ENCODE measurements around the gene CLDN9.

CLDN9 gene

GRCh38 chr16:3009568-3010390 is 2.9 kb upstream of the CLDN9 start:
- no peak for DNase-seq (ENCODE audit: low read depth)
- H3K4me3 ChIP-seq (ENCODE audit: low read depth, low read length): no peak overlapping the region
- TF ChIP-seq MYC (IDR thresholded peaks at IDR 0.05; ENCODE audit: low read depth, low read length) (no peak), MAX (IDR thresholded peaks at IDR 0.05; ENCODE audit: low read depth, low read length) (no peak), POLR2A (IDR thresholded peaks at IDR 0.05; ENCODE audit: extremely low read depth, insufficient read length) (no peak)
- TF ChIP-seq, protein P1, sequence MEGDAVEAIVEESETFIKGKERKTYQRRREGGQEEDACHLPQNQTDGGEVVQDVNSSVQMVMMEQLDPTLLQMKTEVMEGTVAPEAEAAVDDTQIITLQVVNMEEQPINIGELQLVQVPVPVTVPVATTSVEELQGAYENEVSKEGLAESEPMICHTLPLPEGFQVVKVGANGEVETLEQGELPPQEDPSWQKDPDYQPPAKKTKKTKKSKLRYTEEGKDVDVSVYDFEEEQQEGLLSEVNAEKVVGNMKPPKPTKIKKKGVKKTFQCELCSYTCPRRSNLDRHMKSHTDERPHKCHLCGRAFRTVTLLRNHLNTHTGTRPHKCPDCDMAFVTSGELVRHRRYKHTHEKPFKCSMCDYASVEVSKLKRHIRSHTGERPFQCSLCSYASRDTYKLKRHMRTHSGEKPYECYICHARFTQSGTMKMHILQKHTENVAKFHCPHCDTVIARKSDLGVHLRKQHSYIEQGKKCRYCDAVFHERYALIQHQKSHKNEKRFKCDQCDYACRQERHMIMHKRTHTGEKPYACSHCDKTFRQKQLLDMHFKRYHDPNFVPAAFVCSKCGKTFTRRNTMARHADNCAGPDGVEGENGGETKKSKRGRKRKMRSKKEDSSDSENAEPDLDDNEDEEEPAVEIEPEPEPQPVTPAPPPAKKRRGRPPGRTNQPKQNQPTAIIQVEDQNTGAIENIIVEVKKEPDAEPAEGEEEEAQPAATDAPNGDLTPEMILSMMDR (IDR thresholded peaks at IDR 0.05; ENCODE audit: low read depth, low read length): no peak

DNA sequence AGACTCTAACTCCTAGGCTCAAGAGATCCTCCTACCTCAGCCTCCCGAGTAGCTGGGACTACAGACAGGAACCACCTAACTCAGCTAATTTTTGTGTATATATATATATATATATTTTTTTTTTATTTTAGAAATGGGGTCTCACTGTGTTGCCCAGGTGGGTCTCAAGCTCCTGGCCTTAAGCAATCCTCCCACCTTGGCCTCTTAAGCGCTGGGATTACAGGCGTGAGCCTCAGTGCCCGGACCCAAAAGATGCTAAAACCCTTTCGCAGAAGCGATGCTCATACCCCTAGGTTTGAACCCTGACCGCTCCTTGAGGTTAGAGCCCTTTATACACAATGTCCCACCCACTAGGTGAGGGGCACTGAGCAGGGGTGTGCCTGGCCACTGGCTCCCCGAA is 2.2 kb upstream of the CLDN9 start:
- TF ChIP-seq, protein P1 (IDR thresholded peaks at IDR 0.05; ENCODE audit: low read depth, low read length): no peak
- TF ChIP-seq MYC (IDR thresholded peaks at IDR 0.05; ENCODE audit: low read depth, low read length) (no peak), MAX (IDR thresholded peaks at IDR 0.05; ENCODE audit: low read depth, low read length) (no peak), POLR2A (IDR thresholded peaks at IDR 0.05; ENCODE audit: extremely low read depth, insufficient read length) (no peak)
- no peak overlapping the region for H3K4me3 ChIP-seq (ENCODE audit: low read depth, low read length)
- DNase-seq (ENCODE audit: low read depth): no peak

- DNase-seq (ENCODE audit: low read depth): no peak
- TF ChIP-seq POLR2A (IDR thresholded peaks at IDR 0.05; ENCODE audit: extremely low read depth, insufficient read length) (no peak), MAX (IDR thresholded peaks at IDR 0.05; ENCODE audit: low read depth, low read length) (no peak), MYC (IDR thresholded peaks at IDR 0.05; ENCODE audit: low read depth, low read length) (no peak)
- TF ChIP-seq, protein P1 (IDR thresholded peaks at IDR 0.05; ENCODE audit: low read depth, low read length): no peak
- no peak overlapping the region for H3K4me3 ChIP-seq (ENCODE audit: low read depth, low read length)
These were observed 477 bp upstream of the CLDN9 start for GRCh38 chr16:3012246-3012645.

DNA sequence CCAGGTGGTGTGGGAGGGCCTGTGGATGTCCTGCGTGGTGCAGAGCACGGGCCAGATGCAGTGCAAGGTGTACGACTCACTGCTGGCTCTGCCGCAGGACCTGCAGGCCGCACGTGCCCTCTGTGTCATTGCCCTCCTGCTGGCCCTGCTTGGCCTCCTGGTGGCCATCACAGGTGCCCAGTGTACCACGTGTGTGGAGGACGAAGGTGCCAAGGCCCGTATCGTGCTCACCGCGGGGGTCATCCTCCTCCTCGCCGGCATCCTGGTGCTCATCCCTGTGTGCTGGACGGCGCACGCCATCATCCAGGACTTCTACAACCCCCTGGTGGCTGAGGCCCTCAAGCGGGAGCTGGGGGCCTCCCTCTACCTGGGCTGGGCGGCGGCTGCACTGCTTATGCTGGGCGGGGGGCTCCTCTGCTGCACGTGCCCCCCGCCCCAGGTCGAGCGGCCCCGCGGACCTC is 798 bp downstream of the CLDN9 start:
- no peak for DNase-seq (ENCODE audit: low read depth)
- no peak overlapping the region for H3K4me3 ChIP-seq (ENCODE audit: low read depth, low read length)
- no peak for TF ChIP-seq MYC (IDR thresholded peaks at IDR 0.05; ENCODE audit: low read depth, low read length)
- TF ChIP-seq POLR2A (IDR thresholded peaks at IDR 0.05; ENCODE audit: extremely low read depth, insufficient read length): no peak
- no peak for TF ChIP-seq MAX (IDR thresholded peaks at IDR 0.05; ENCODE audit: low read depth, low read length)
- TF ChIP-seq, protein P1 (IDR thresholded peaks at IDR 0.05; ENCODE audit: low read depth, low read length): no peak

DNA sequence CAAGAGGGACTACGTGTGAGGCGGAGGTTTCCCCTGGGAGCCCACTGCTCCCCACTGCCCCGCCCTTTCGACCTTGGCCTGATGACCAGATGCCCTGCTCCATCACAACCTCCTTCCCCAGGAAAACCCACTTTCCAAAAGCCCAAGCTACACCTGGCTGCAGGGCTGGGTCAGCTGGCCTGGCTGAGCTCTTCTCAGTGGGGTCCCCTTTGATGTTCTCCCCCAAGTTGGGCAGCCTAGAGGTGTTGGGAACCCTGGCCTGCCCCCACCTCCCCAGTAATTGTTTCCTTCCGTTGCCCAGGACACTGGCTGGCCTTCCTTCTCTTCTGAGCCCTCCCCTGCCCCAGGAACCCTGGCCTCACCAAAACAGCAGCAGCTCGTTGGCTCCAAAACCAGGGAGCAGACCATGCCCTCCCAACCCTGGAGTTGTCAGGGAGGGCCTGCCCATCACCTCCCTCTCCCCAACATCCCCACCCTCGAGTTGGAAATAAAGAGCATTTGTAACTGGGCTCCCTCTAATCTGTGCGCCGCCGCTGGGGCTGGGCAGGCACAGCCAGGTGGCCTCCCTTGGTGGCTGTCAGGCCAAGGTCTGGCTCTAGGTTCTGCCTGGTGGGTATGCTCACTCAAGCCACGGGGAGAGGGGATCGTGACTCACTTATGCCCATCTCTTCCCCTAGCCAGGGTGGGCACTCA is 1.4 kb downstream of the CLDN9 start:
- H3K4me3 ChIP-seq (ENCODE audit: low read depth, low read length): no peak overlapping the region
- TF ChIP-seq, protein P1 (IDR thresholded peaks at IDR 0.05; ENCODE audit: low read depth, low read length): no peak
- TF ChIP-seq MAX (IDR thresholded peaks at IDR 0.05; ENCODE audit: low read depth, low read length) (no peak), MYC (IDR thresholded peaks at IDR 0.05; ENCODE audit: low read depth, low read length) (no peak), POLR2A (IDR thresholded peaks at IDR 0.05; ENCODE audit: extremely low read depth, insufficient read length) (no peak)
- DNase-seq (ENCODE audit: low read depth): no peak
